ENCODE results near the gene CDH15. TPM values are rescaled to one million over a fixed set of nuclear protein-coding genes. Genes with fewer than 3 reads are reported as not detected.

The CDH15 gene
- polyA plus RNA-seq, 1 donor, result 1.1 TPM

Other genes starting within 250 kb of the CDH15 start
- 7.4 TPM for gene CBFA2T3, start 194.5 kb upstream of the CDH15 start, polyA plus RNA-seq
- 30.8 TPM for gene ACSF3, start 77.9 kb upstream of the CDH15 start, polyA plus RNA-seq
- gene SLC22A31, start 28.8 kb downstream of the CDH15 start, polyA plus RNA-seq, result 8.8 TPM
- 4.3 TPM for gene ZNF778, start 46.0 kb downstream of the CDH15 start, polyA plus RNA-seq